Stimulated activated CD4-positive, alpha-beta T cell treated with anti-CD3 and anti-CD28 coated beads, Interleukin-15, amount 100 ng/mL, for 48 hours (primary cell): ENCODE results near the gene USP20.
A peak's percentile ranks its signal among the peaks of the same experiment; 100 is the strongest.

Source experiments
- DNase-seq, 2 donors: peaks; one replicate each; pipeline ENCODE4 v3.0.0-alpha.2; 2020; ENCODE audit warnings: low read depth in 2 of 2

Gene USP20

GRCh38 chr9:129823935-129824601 lies 11.2 kb upstream of the USP20 start, which contains the start of gene TOR1A:
Gene TOR1A, minus strand, starts transcription at chr9:129824136. Its CDS starts 51 bp downstream, at chr9:129824085.
- DNase-seq: peak; percentile 87 to 89

- DNase-seq: no peak
Measured at GRCh38 chr9:129826344-129826743, 8.9 kb upstream of the USP20 start.

DNA sequence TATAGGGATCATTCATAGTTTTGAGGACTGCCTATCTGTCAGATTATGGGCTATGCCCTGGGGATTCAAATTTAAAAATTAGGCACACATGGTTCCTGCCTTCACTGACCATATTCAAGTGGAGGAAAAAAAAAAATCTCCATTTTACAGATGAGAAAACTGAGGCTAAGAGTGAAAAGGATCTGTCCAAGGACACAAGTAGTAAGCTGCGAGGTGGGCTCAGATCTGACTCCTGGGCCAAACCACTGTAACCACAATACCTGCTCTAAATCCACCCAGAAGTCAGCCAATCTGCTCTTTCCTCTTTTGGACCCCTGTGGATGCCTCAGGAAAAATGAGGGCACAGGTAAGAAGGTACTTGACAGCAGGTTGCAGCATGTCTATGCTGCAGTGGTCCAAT lies 8.5 kb upstream of the USP20 start:
- DNase-seq: no peak

GRCh38 chr9:129828051-129828450 lies 7.2 kb upstream of the USP20 start:
- DNase-seq: no peak

GRCh38 chr9:129828969-129829368 lies 6.3 kb upstream of the USP20 start:
- DNase-seq: no peak

DNA sequence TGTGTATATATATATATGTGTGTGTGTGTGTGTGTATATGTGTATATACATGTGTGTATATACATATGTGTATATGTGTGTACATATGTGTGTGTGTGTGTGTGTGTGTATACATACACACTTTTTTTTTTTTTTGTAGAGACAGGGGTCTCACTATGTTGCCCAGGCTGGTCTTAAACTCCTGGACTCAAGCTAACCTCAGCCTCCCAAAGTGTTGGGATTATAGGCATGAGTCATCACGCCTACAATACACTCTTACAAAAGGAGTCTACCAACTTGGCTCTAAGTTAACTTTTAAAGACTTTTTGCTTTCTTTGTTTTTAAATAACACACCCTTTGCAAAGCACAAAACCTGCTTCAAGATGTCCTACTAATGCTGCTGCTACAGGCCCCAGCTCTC lies 2.3 kb upstream of the USP20 start:
- DNase-seq: no peak

DNA sequence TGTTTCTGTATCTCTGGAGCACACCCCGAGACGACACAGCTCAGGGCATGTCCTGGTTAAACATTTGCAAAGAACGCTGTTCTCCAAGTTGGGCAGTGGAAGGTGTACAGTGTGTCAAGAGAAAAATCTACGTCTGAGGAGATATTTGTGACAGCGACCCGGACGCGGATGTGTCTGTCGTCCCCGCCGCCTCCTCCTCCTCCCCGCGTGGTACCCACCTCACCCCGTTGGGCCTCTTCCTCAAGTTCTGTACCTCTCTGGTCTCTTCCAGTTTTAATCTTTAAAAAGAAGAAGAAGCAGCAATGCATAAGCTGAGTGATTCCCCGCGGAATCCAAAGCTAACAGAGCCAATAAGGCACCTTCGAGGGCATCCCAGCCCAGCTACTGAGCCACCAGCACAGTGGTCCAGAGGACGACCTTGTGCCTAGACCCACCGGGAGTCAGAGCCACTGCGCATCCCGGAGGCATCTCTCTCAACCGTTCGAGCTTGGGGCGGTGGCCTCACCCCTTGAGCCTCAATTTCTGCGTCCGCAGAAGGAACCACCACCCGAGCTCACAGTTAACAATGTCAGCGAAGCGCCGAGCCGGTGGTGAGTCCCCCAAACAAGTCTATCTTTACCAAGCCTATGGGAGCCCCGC lies 650 bp upstream of the USP20 start:
- DNase-seq: peak in 1 of 2 donors; percentile 22

DNA sequence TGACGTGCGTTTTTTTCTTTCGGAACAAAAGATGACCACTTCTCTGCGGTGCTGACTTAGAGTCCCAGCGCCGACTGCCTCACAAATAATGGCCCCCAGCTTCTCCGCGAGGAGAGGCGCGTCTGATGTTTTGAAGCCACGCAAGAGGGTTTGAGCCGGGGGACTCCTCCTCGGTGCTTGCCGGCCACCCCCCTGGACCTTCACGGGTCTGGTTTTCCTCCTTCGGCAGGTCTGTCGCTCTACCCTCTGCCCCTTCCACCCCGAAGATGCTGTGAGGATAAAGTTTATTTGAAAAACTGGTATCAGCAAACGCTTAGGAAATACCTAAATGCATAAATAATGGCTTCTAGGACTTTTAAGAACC lies 584 bp downstream of the USP20 start:
- DNase-seq: no peak

- no peak for DNase-seq
Measured at GRCh38 chr9:129836311-129837007, 1.2 kb downstream of the USP20 start.

DNA sequence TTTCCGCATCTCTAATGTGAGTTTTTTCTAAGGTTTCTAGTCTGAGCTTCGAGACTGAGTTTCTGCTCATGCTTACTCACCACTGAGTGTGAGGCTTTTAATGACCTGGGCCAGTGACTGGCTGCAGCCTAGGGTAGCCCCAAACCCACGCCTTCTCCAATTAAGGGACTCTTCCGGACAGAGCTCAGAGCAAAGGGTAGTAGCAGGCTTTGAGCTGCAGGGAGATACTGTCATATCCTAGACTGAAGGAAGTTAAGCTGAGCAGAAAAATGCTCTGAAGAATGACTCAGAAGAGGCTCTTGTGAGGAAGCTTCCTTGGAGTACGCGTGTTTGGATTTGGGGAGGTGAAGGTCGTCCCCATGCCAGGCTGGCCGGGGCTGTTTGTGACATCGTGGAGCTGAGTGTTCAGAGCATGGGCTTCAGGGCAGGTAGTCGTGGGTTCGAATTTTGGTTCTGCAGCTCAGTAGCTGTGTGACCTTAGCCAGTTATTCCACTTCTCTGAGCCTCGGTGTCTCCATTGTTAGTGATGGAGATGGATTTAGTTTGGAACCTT lies 3.5 kb downstream of the USP20 start:
- peak; percentile 38 to 42 for DNase-seq

- no peak for DNase-seq
Measured at GRCh38 chr9:129839324-129840023, 4.2 kb downstream of the USP20 start.

GRCh38 chr9:129840034-129840433 lies 4.8 kb downstream of the USP20 start:
- no peak for DNase-seq

- no peak for DNase-seq
Measured at GRCh38 chr9:129841071-129841470, 5.8 kb downstream of the USP20 start.

DNA sequence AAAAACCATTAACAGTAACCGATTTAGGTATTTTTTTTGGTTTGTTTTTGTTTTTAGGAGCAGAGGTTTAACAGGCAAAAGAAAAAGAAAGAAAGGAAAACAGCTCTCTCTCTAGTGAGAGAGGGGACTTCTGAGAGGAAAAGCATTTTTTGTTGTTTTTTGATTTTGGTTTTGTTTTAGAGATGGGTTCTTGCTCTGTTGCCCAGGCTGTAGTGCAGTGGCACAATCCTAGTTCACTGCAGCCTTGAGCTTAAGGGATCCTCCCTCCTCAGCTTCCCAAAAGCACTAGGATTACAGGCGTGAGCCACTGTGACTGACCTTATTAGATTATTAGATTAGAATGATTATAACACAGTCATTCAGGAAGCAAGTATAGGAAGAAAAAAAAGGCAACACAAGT lies 10.1 kb downstream of the USP20 start:
- DNase-seq: no peak

- no peak for DNase-seq
Measured at GRCh38 chr9:129848712-129849441, 13.6 kb downstream of the USP20 start.

DNA sequence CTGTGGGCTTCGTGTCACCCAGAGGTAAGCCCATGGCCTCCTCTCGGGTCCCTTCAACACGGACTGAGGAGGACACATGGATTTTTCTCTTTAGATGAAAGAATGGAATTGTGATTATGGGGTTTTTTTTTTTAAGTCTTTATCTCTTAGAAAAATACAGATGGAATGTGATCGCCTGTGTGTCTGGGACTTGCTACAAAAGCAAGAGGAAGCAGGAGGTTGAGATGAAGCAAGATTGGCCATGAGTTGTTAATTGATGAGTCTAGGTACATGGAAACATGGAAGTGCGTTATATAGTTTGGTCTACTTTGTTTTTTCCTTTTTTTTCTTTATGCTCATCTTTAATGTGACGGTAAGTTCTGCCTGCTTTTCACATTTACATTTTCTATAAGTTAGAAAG lies 14.6 kb downstream of the USP20 start:
- DNase-seq: no peak

DNA sequence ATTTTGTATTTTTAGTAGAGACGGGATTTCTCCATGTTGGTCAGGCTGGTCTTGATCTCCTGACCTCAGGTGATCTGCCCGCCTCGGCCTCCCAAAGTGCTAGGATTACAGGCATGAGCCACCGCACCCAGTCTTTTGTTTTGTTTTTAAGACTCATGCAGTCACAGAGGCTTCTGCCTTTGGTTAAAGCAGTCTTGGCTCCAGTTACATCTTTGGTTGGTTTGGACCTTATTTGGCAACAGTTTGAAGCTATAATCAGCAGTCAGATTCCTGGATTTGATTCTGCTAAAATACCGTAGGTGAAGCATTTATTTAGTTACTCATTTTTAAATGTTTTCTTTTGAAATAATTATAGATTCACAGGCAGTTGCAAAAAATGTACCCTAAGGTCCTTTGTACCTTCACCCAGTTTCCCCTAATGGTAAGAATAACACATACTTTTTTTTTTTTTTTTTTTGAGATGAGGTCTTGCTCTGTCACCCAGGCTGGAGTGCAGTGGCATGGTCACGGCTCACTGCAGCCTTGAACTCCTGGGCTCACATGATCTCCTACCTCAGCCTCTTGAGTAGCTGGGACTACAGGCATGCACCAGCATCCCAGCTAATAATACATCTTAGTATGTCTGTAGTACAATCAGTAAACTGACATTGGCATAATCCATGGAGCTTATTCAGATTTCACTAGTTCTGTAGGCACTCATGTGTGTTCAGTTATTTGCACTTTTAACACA lies 15.7 kb downstream of the USP20 start:
- DNase-seq: no peak

DNA sequence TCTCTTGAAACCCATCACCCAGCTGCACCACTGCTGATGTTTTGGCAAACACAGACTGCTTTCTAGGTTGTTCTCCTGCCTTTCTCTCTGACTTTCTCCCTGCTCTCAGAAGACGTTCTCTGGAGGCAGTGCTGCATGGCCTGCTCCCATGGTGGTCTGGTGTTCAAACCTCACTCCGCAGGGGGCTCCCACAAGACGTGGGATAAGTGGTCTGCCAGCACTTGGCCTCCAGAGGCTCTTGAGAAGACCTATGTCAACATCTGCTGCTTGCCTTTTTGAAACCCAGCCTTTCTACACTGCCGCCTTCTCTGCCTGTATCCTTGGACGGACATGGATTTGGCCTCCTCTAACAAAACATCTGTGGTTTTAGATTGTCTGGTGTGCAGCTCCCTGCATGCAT lies 16.6 kb downstream of the USP20 start:
- no peak for DNase-seq

- no peak for DNase-seq
Measured at GRCh38 chr9:129852579-129852978, 17.3 kb downstream of the USP20 start.

GRCh38 chr9:129853614-129854013 lies 18.4 kb downstream of the USP20 start:
- DNase-seq: no peak

GRCh38 chr9:129854588-129855110 lies 19.4 kb downstream of the USP20 start:
- DNase-seq: no peak
